GM19324 (cell line): ENCODE measurements around the gene ANKS1B.

Source experiments
- ATAC-seq: cut with Tn5 transposase; IDR thresholded peaks from one replicate; pipeline ENCODE4 v1.9.1; 2021; ENCODE audit warnings: mild to moderate bottlenecking, moderate library complexity; ENCODE audit not compliant: unreplicated experiment, low FRiP score

The ANKS1B gene

GRCh38 chr12:99235381-99235780 lies 749.4 kb downstream of the ANKS1B start:
- no peak for ATAC-seq

- no peak for ATAC-seq
These were observed 750.0 kb downstream of the ANKS1B start for GRCh38 chr12:99234702-99235101.

GRCh38 chr12:99232324-99232723 lies 752.4 kb downstream of the ANKS1B start:
- no peak for ATAC-seq

- no peak for ATAC-seq
These were observed 753.7 kb downstream of the ANKS1B start for GRCh38 chr12:99231031-99231430.

- no peak for ATAC-seq
These were observed 760.5 kb downstream of the ANKS1B start for GRCh38 chr12:99224237-99224636.

- ATAC-seq: no peak
These were observed 761.2 kb downstream of the ANKS1B start for GRCh38 chr12:99223579-99223978.

- no peak for ATAC-seq
These were observed 771.7 kb downstream of the ANKS1B start for GRCh38 chr12:99213047-99213446.

- ATAC-seq: no peak
These were observed 772.5 kb downstream of the ANKS1B start for GRCh38 chr12:99212275-99212674.

GRCh38 chr12:99205111-99205510 lies 779.6 kb downstream of the ANKS1B start:
- no peak for ATAC-seq

GRCh38 chr12:99201906-99202645 lies 782.7 kb downstream of the ANKS1B start:
- ATAC-seq: peak; percentile 56

GRCh38 chr12:99200711-99201384 lies 783.9 kb downstream of the ANKS1B start:
- no peak for ATAC-seq

- ATAC-seq: no peak
These were observed 789.3 kb downstream of the ANKS1B start for GRCh38 chr12:99195474-99195873.

- no peak for ATAC-seq
These were observed 792.2 kb downstream of the ANKS1B start for GRCh38 chr12:99192489-99192888.

- no peak for ATAC-seq
These were observed 807.9 kb downstream of the ANKS1B start for GRCh38 chr12:99176871-99177270.

GRCh38 chr12:99170461-99170860 lies 814.3 kb downstream of the ANKS1B start:
- ATAC-seq: no peak

GRCh38 chr12:99170037-99170436 lies 814.7 kb downstream of the ANKS1B start:
- ATAC-seq: no peak

GRCh38 chr12:99157946-99158345 lies 826.8 kb downstream of the ANKS1B start:
- no peak for ATAC-seq

GRCh38 chr12:99154983-99155336 lies 829.8 kb downstream of the ANKS1B start:
- ATAC-seq: no peak

- ATAC-seq: no peak
These were observed 830.3 kb downstream of the ANKS1B start for GRCh38 chr12:99154216-99154982.

- no peak for ATAC-seq
These were observed 831.4 kb downstream of the ANKS1B start for GRCh38 chr12:99153293-99153692.

- ATAC-seq: no peak
These were observed 832.4 kb downstream of the ANKS1B start for GRCh38 chr12:99152337-99152736.
